Smooth muscle cell (in vitro differentiated cells): ENCODE measurements around the gene MRPS22. TPM values are rescaled to one million over a fixed set of nuclear protein-coding genes. Genes with fewer than 3 reads are reported as not detected.

Experiments used
- DNase-seq: peaks from one replicate; lab custom pipeline; 2025; ENCODE audit not compliant: unreplicated experiment; lab: John Stamatoyannopoulos, UW
- H2AFZ ChIP-seq: fragments of 200-600 bp; sonication (generic); 2 replicates; pipeline ENCODE4 v1.6.0; 2016; ENCODE audit warnings: antibody characterized with exemption, low read depth, mild to moderate bottlenecking
- H3F3A ChIP-seq: fragments of 200-600 bp; sonication (generic); 2 replicates; pipeline ENCODE4 v1.6.0; 2017; ENCODE audit warnings: antibody characterized with exemption, low read depth
- H3K27ac ChIP-seq: fragments of 200-600 bp; sonication (generic); 2 replicates; pipeline ENCODE4 v1.5.1; 2016; ENCODE audit warnings: low read depth, mild to moderate bottlenecking
- H3K27me3 ChIP-seq: fragments of 200-600 bp; sonication (generic); 2 replicates; pipeline ENCODE4 v1.6.1; 2016; ENCODE audit warnings: low read depth, mild to moderate bottlenecking
- H3K36me3 ChIP-seq: fragments of 200-600 bp; sonication (generic); 2 replicates; pipeline ENCODE4 v1.5.1; 2016; ENCODE audit warnings: low read depth
- H3K4me1 ChIP-seq: fragments of 200-600 bp; sonication (generic); 2 replicates; pipeline ENCODE4 v1.5.1; 2016; ENCODE audit warnings: low read depth
- H3K4me2 ChIP-seq: fragments of 200-600 bp; sonication (generic); 2 replicates; pipeline ENCODE4 v1.6.0; 2016; ENCODE audit warnings: mild to moderate bottlenecking
- H3K4me3 ChIP-seq: fragments of 200-600 bp; sonication (generic); 2 replicates; pipeline ENCODE4 v1.5.1; 2016; ENCODE audit warnings: mild to moderate bottlenecking
- H3K79me2 ChIP-seq: fragments of 200-600 bp; sonication (generic); 2 replicates; pipeline ENCODE4 v1.6.0; 2016; ENCODE audit warnings: low read depth, mild to moderate bottlenecking
- H3K9ac ChIP-seq: fragments of 200-600 bp; sonication (generic); 2 replicates; pipeline ENCODE4 v1.6.0; 2016; ENCODE audit warnings: low read depth
- H3K9me3 ChIP-seq: fragments of 200-600 bp; sonication (generic); replicated peaks from 2 replicates; pipeline ENCODE4 v1.5.1; 2016; ENCODE audit warnings: low read depth
- H4K20me1 ChIP-seq: fragments of 200-600 bp; sonication (generic); 2 replicates; pipeline ENCODE4 v1.6.0; 2016; ENCODE audit warnings: low read depth
- WGBS: methylation state at CpG from one replicate; pipeline ENCODE4 v1.1.7; 2016; ENCODE audit warnings: low lambda C conversion rate; 5-methylcytosine and 5-hydroxymethylcytosine counted together
- polyA plus RNA-seq: library from polyadenylated mRNA; unstranded; fragments of >200 nt; fragmentation: Nextera tagmentation; extraction: Ambion mirVana; gene quantifications from 2 replicates; pipeline ENCODE4 v1.2.1, GENCODE V29; 2016
- total RNA-seq: library from RNA; depleted of rRNA; stranded (reverse); fragments of >200 nt; gene quantifications from 2 replicates; pipeline ENCODE4 v1.2.3, GENCODE V29; 2014
- TF ChIP-seq, protein P1 (sequence below): fragments of 200-600 bp; sonication (generic); IDR thresholded peaks from 2 replicates; pipeline ENCODE4 v1.5.1; 2017; ENCODE audit warnings: borderline replicate concordance, mild to moderate bottlenecking, antibody characterized with exemption; ENCODE audit not compliant: insufficient read depth, poor library complexity, severe bottlenecking

MRPS22 gene
- total and polyA plus RNA-seq, 2 experiments from 2014 or later: 70.5 to 96.0 TPM

GRCh38 chr3:139301183-139301582, 42.6 kb upstream of the MRPS22 start:
- Histone ChIP-seq H3K4me2 (no peak overlapping the region), H3K36me3 (no peaks in the 10 kb centered on the region), H2AFZ (no peak overlapping the region), H4K20me1 (no peaks in the 10 kb centered on the region), H3K9me3 (no peaks in the 10 kb centered on the region), H3F3A (peaks cover 11% of the 10 kb centered on the region), H3K27me3 (no peaks in the 10 kb centered on the region), H3K79me2 (no peaks in the 10 kb centered on the region), H3K4me3 (no peak overlapping the region), H3K27ac (peak overlapping the region; percentile 94), H3K9ac (peak overlapping the region; percentile 71), H3K4me1 (peaks cover 6% of the 10 kb centered on the region)
- DNase-seq: no peak
- 88% methylated on average over 6 of the region's 6 CpGs for WGBS
- TF ChIP-seq, protein P1, sequence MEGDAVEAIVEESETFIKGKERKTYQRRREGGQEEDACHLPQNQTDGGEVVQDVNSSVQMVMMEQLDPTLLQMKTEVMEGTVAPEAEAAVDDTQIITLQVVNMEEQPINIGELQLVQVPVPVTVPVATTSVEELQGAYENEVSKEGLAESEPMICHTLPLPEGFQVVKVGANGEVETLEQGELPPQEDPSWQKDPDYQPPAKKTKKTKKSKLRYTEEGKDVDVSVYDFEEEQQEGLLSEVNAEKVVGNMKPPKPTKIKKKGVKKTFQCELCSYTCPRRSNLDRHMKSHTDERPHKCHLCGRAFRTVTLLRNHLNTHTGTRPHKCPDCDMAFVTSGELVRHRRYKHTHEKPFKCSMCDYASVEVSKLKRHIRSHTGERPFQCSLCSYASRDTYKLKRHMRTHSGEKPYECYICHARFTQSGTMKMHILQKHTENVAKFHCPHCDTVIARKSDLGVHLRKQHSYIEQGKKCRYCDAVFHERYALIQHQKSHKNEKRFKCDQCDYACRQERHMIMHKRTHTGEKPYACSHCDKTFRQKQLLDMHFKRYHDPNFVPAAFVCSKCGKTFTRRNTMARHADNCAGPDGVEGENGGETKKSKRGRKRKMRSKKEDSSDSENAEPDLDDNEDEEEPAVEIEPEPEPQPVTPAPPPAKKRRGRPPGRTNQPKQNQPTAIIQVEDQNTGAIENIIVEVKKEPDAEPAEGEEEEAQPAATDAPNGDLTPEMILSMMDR: no peak

DNA sequence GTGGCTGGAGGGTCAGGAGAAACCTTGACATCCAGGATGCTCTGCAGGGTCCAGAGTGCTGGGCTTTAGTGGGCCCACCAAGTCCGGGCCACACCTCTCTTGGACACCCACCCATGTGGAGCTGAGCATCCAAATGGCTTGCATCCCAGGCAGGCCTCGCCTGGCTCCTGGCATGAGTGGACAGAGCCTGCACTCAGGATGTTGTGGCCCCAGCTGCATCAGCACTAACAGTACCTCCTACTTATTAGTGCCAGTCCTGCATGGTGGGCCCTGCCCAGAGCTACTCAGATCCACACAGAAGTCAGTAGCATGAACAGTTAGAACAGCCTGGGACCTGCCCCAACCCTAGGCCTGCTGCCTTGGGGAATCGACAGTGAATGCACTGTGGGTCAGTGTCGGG, 42.2 kb upstream of the MRPS22 start:
- Histone ChIP-seq H3K79me2 (no peaks in the 10 kb centered on the region), H3K9ac (peak overlapping the region; percentile 71), H4K20me1 (no peaks in the 10 kb centered on the region), H3K4me1 (peaks cover 6% of the 10 kb centered on the region), H3K36me3 (no peaks in the 10 kb centered on the region), H2AFZ (no peak overlapping the region), H3F3A (peaks cover 11% of the 10 kb centered on the region), H3K27me3 (no peaks in the 10 kb centered on the region), H3K9me3 (no peaks in the 10 kb centered on the region), H3K4me3 (no peak overlapping the region), H3K4me2 (peak overlapping the region; percentile 50), H3K27ac (peak overlapping the region; percentile 94)
- WGBS: 87% methylated on average over 4 of the region's 4 CpGs
- DNase-seq: no peak
- TF ChIP-seq, protein P1: no peak

DNA sequence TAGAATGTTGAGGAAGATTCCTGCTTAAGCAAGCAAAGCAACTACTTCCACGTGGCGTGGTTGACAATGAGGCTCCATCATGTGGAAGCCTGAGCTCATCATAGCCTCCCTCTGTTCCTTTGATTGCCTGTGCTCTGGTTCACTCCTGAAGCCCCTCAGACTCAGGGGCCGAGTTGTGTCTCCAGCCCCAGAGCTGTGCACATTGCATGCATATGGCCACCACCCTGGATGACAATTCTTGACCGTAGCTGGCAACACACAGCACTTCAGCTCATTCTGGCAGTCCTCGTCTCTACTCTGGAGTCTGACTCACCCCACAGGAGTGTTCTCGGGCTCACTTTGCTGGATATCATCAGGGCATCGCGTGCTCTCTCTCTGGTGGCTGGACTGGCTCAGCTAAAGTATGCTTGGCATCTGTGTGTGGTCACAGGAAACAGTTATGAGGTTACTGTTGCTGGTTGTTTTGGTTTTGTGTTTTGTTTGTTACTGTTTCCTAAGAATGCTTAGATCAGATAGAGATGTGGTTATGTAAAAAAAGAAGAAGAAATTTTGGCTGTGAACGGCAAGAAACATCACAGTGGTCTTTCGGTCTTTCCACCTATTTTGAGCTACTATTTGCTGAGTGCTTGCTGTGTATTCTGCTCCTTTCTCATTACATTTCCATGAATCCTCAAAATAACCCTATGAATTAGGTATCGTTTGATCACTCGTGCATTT, 41.6 kb upstream of the MRPS22 start:
- peak; percentile 34 for DNase-seq
- Histone ChIP-seq H3K4me3 (no peak overlapping the region), H2AFZ (no peak overlapping the region), H3K9me3 (no peaks in the 10 kb centered on the region), H4K20me1 (no peaks in the 10 kb centered on the region), H3K9ac (peak overlapping the region; percentile 83), H3K79me2 (no peaks in the 10 kb centered on the region), H3K4me2 (peak overlapping the region; percentile 64), H3F3A (peaks cover 11% of the 10 kb centered on the region), H3K36me3 (no peaks in the 10 kb centered on the region), H3K27me3 (no peaks in the 10 kb centered on the region), H3K27ac (peak overlapping the region; percentile 94), H3K4me1 (peaks cover 6% of the 10 kb centered on the region)
- TF ChIP-seq, protein P1: no peak
- WGBS: 33% methylated on average over 12 of the region's 12 CpGs

GRCh38 chr3:139302801-139303113, 41.1 kb upstream of the MRPS22 start:
- Histone ChIP-seq H3K36me3 (no peaks in the 10 kb centered on the region), H3K27me3 (no peaks in the 10 kb centered on the region), H3F3A (peaks cover 11% of the 10 kb centered on the region), H3K4me1 (peaks cover 6% of the 10 kb centered on the region), H3K27ac (peak overlapping the region; percentile 94), H3K9me3 (no peaks in the 10 kb centered on the region), H2AFZ (no peak overlapping the region), H3K9ac (peak overlapping the region; percentile 83), H4K20me1 (no peaks in the 10 kb centered on the region), H3K4me2 (peak overlapping the region; percentile 64), H3K4me3 (no peak overlapping the region), H3K79me2 (no peaks in the 10 kb centered on the region)
- DNase-seq: no peak
- TF ChIP-seq, protein P1: no peak
- 81% methylated on average over 4 of the region's 4 CpGs for WGBS
